Measurements from ENCODE around the gene CATSPER3.

Gene CATSPER3

DNA sequence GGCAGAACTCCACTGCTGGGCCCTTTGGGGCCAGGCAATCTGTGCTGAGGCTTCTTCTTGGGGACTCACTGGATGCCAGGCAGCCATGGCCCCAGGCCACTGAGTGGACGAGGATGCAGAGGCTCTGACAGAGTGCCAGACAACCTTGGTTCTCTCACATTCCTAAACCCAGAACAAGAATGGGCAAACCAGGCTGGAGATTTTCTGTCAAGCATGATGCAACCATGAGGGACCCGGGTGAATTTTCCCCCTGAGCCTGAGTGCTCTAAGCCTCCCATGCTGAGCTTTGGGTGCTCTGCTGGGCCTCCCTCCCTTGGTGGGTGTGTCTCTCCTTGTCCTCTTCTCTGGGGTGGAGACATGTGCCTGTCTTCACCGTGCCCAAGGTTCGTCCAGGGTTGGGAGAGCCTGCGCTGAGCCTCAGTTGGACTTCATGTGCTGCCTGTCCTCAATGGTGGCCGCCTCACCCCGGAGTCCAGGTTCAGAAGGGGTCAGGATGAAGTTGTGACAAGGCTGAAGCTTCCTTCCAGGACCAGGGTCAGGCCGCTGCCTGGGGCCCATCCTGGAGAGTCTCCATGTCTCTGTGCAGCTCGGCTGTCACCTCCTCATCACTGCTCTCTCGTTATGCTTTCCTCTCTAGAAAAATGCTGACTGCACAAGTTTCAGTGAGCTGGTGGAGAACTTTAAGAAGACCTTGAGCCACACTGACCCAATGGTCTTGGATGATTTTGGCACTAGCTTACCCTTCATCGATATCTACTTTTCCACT lies 42.2 kb downstream of the CATSPER3 start:
- H3K27me3 Mint-ChIP-seq (ENCODE audit: low read depth), result peaks cover 15% of the 10 kb centered on the region
- H3K4me3 Mint-ChIP-seq, result no peak overlapping the region
- H3K27ac Mint-ChIP-seq, result no peak overlapping the region
- no peaks in the 10 kb centered on the region for H3K4me1 Mint-ChIP-seq
- no peaks in the 10 kb centered on the region for H3K9me3 Mint-ChIP-seq
- H3K36me3 Mint-ChIP-seq (ENCODE audit: low read depth), result no peaks in the 10 kb centered on the region
- TF ChIP-seq, protein P1, sequence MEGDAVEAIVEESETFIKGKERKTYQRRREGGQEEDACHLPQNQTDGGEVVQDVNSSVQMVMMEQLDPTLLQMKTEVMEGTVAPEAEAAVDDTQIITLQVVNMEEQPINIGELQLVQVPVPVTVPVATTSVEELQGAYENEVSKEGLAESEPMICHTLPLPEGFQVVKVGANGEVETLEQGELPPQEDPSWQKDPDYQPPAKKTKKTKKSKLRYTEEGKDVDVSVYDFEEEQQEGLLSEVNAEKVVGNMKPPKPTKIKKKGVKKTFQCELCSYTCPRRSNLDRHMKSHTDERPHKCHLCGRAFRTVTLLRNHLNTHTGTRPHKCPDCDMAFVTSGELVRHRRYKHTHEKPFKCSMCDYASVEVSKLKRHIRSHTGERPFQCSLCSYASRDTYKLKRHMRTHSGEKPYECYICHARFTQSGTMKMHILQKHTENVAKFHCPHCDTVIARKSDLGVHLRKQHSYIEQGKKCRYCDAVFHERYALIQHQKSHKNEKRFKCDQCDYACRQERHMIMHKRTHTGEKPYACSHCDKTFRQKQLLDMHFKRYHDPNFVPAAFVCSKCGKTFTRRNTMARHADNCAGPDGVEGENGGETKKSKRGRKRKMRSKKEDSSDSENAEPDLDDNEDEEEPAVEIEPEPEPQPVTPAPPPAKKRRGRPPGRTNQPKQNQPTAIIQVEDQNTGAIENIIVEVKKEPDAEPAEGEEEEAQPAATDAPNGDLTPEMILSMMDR (IDR thresholded peaks at IDR 0.05; ENCODE audit: unreplicated experiment in 3 of 3), result no peak

GRCh38 chr5:135010502-135011354 lies 43.0 kb downstream of the CATSPER3 start:
- no peaks in the 10 kb centered on the region for H3K36me3 Mint-ChIP-seq (ENCODE audit: low read depth)
- H3K27ac Mint-ChIP-seq, result no peak overlapping the region
- no peaks in the 10 kb centered on the region for H3K4me1 Mint-ChIP-seq
- TF ChIP-seq, protein P1 (IDR thresholded peaks at IDR 0.05; ENCODE audit: unreplicated experiment in 3 of 3), result no peak
- no peak overlapping the region for H3K4me3 Mint-ChIP-seq
- peaks cover 14% of the 10 kb centered on the region for H3K27me3 Mint-ChIP-seq (ENCODE audit: low read depth)
- H3K9me3 Mint-ChIP-seq, result no peaks in the 10 kb centered on the region

DNA sequence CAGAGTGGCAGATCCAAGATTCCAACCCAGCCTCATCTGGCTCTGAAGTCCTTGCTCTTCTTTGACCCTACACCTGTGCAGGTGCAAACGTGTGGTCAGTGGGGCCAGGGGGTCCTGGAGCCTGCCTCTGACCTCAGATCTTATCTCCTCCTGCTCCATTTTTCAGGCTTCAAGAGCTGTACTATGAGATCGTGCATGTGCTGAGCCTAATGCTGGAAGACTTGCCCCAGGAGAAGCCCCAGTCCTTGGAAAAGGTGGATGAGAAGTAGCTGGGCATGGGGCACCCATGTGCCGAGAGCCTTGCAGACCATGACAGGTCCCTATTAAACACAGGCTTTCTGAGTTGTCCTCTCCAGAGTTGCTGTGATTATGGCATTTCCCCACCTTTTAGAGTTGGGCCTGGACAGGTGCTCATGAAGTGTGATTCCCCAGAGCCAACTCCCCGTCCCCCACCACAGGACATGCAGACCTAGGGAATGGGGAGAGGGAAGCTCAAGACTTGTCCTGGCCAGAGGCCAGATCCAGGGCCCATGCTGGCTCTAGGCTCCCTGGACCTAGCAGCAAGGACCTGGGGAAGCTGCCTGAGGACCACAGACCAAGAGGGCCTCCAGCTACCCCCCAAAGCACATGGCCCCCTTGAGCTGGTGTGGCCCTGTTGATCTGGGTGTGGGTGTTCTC lies 43.8 kb downstream of the CATSPER3 start:
- no peak overlapping the region for H3K4me3 Mint-ChIP-seq
- peaks cover 14% of the 10 kb centered on the region for H3K27me3 Mint-ChIP-seq (ENCODE audit: low read depth)
- TF ChIP-seq, protein P1 (IDR thresholded peaks at IDR 0.05; ENCODE audit: unreplicated experiment in 3 of 3), result no peak

GRCh38 chr5:135012033-135012588 lies 44.4 kb downstream of the CATSPER3 start:
- H3K27me3 Mint-ChIP-seq (ENCODE audit: low read depth), result peaks cover 18% of the 10 kb centered on the region
- H3K4me3 Mint-ChIP-seq, result no peak overlapping the region
- H3K27ac Mint-ChIP-seq, result no peak overlapping the region
- no peaks in the 10 kb centered on the region for H3K9me3 Mint-ChIP-seq
- TF ChIP-seq, protein P1 (IDR thresholded peaks at IDR 0.05; ENCODE audit: unreplicated experiment in 3 of 3), result no peak
- no peaks in the 10 kb centered on the region for H3K36me3 Mint-ChIP-seq (ENCODE audit: low read depth)
- H3K4me1 Mint-ChIP-seq, result no peaks in the 10 kb centered on the region

More for the DNA sequence above, 43.8 kb downstream of the CATSPER3 start:
- Mint-ChIP-seq H3K9me3 (no peaks in the 10 kb centered on the region), H3K27ac (no peak overlapping the region), H3K4me1 (no peaks in the 10 kb centered on the region), H3K36me3 (ENCODE audit: low read depth) (no peaks in the 10 kb centered on the region)

- no peaks in the 10 kb centered on the region for H3K4me1 Mint-ChIP-seq
- no peak overlapping the region for H3K4me3 Mint-ChIP-seq
- peaks cover 18% of the 10 kb centered on the region for H3K27me3 Mint-ChIP-seq (ENCODE audit: low read depth)
Measured at GRCh38 chr5:135012951-135013391, 45.3 kb downstream of the CATSPER3 start.

More at GRCh38 chr5:135012951-135013391, 45.3 kb downstream of the CATSPER3 start:
- Mint-ChIP-seq H3K9me3 (no peaks in the 10 kb centered on the region), H3K27ac (no peak overlapping the region), H3K36me3 (ENCODE audit: low read depth) (no peaks in the 10 kb centered on the region)
- TF ChIP-seq, protein P1 (IDR thresholded peaks at IDR 0.05; ENCODE audit: unreplicated experiment in 3 of 3), result no peak
